Activated naive CD8-positive, alpha-beta T cell treated with anti-CD3 and anti-CD28 coated beads for 36 hours (primary cell): ENCODE results near the gene SUPT5H. TPM values are rescaled to one million over a fixed set of nuclear protein-coding genes. Genes with fewer than 3 reads are reported as not detected.
A peak's percentile ranks its signal among the peaks of the same experiment; 100 is the strongest.

Experiments
- DNase-seq: peaks from one replicate; pipeline ENCODE4 v3.0.0; 2021
- H3K27ac Mint-ChIP-seq: one replicate; pipeline ENCODE4 v1.8.0; 2022; ENCODE audit warnings: mild to moderate bottlenecking, moderate library complexity, mixed read lengths
- H3K27me3 Mint-ChIP-seq: one replicate; pipeline ENCODE4 v1.8.0; 2022; ENCODE audit warnings: mild to moderate bottlenecking, mixed read lengths
- H3K36me3 Mint-ChIP-seq: one replicate; pipeline ENCODE4 v1.8.0; 2021; ENCODE audit warnings: mild to moderate bottlenecking, mixed read lengths
- H3K4me1 Mint-ChIP-seq: one replicate; pipeline ENCODE4 v1.8.0; 2021; ENCODE audit warnings: mixed read lengths
- H3K4me3 Mint-ChIP-seq: one replicate; pipeline ENCODE4 v1.8.0; 2022; ENCODE audit warnings: mild to moderate bottlenecking, moderate library complexity, mixed read lengths
- H3K9me3 Mint-ChIP-seq: one replicate; pipeline ENCODE4 v1.8.0; 2022; ENCODE audit warnings: mixed read lengths
- total RNA-seq, 2 experiments: library from RNA; stranded (reverse); gene quantifications; one replicate each; pipeline ENCODE4 v1.2.3, GENCODE V29; 2021

The SUPT5H gene
- total RNA-seq, 2 experiments from 2014 or later, result 179 to 182 TPM

GRCh38 chr19:39502640-39503417, 57.4 kb downstream of the SUPT5H start:
- Mint-ChIP-seq H3K27ac (no peak overlapping the region), H3K27me3 (peaks cover 79% of the 10 kb centered on the region), H3K4me1 (peaks cover 25% of the 10 kb centered on the region), H3K36me3 (no peaks in the 10 kb centered on the region), H3K4me3 (no peak overlapping the region), H3K9me3 (peaks cover 5% of the 10 kb centered on the region)
- peak; percentile 88 for DNase-seq

GRCh38 chr19:39506598-39506943, 61.2 kb downstream of the SUPT5H start:
- DNase-seq, result no peak
- Mint-ChIP-seq H3K36me3 (no peaks in the 10 kb centered on the region), H3K27ac (no peak overlapping the region), H3K4me3 (peak overlapping the region; percentile 7), H3K4me1 (peaks cover 21% of the 10 kb centered on the region), H3K9me3 (peaks cover 5% of the 10 kb centered on the region), H3K27me3 (peaks cover 54% of the 10 kb centered on the region)

DNA sequence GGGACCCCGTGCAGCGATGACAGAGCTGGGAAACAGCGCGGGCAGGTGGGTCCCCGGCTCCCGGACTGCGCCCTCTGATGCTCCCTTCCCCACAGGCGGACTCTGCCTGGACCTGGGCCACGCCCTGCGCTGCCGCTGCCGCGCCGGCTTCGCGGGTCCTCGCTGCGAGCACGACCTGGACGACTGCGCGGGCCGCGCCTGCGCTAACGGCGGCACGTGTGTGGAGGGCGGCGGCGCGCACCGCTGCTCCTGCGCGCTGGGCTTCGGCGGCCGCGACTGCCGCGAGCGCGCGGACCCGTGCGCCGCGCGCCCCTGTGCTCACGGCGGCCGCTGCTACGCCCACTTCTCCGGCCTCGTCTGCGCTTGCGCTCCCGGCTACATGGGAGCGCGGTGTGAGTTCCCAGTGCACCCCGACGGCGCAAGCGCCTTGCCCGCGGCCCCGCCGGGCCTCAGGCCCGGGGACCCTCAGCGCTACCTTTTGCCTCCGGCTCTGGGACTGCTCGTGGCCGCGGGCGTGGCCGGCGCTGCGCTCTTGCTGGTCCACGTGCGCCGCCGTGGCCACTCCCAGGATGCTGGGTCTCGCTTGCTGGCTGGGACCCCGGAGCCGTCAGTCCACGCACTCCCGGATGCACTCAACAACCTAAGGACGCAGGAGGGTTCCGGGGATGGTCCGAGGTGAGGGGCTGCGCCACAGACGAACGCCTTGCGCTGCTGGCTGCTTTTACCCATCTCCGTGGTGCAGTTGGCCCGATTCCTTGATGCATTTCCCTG, 61.7 kb downstream of the SUPT5H start:
- Mint-ChIP-seq H3K4me3 (peak overlapping the region; percentile 80), H3K27me3 (peaks cover 55% of the 10 kb centered on the region), H3K27ac (peak overlapping the region; percentile 57), H3K4me1 (peaks cover 21% of the 10 kb centered on the region), H3K9me3 (peaks cover 5% of the 10 kb centered on the region), H3K36me3 (peaks cover 1% of the 10 kb centered on the region)
- peak; percentile 83 for DNase-seq

- H3K9me3 Mint-ChIP-seq, result peaks cover 5% of the 10 kb centered on the region
- peaks cover 21% of the 10 kb centered on the region for H3K4me1 Mint-ChIP-seq
- DNase-seq, result no peak
- peaks cover 59% of the 10 kb centered on the region for H3K27me3 Mint-ChIP-seq
- peak overlapping the region; percentile 80 for H3K4me3 Mint-ChIP-seq
- peaks cover 1% of the 10 kb centered on the region for H3K36me3 Mint-ChIP-seq
- peak overlapping the region; percentile 57 for H3K27ac Mint-ChIP-seq
Observed at GRCh38 chr19:39507715-39508364, 62.5 kb downstream of the SUPT5H start.

- Mint-ChIP-seq H3K27ac (no peak overlapping the region), H3K27me3 (peaks cover 59% of the 10 kb centered on the region), H3K4me1 (peaks cover 17% of the 10 kb centered on the region), H3K4me3 (no peak overlapping the region), H3K9me3 (peaks cover 5% of the 10 kb centered on the region), H3K36me3 (peaks cover 1% of the 10 kb centered on the region)
- DNase-seq, result no peak
Observed at GRCh38 chr19:39508629-39509028, 63.2 kb downstream of the SUPT5H start.

GRCh38 chr19:39509233-39509632, 63.9 kb downstream of the SUPT5H start:
- peaks cover 59% of the 10 kb centered on the region for H3K27me3 Mint-ChIP-seq
- H3K27ac Mint-ChIP-seq, result no peak overlapping the region
- H3K36me3 Mint-ChIP-seq, result peaks cover 1% of the 10 kb centered on the region
- H3K4me3 Mint-ChIP-seq, result no peak overlapping the region
- no peak for DNase-seq
- peaks cover 5% of the 10 kb centered on the region for H3K9me3 Mint-ChIP-seq
- peaks cover 17% of the 10 kb centered on the region for H3K4me1 Mint-ChIP-seq

- Mint-ChIP-seq H3K9me3 (no peaks in the 10 kb centered on the region), H3K27me3 (peaks cover 63% of the 10 kb centered on the region), H3K4me1 (peaks cover 20% of the 10 kb centered on the region), H3K36me3 (peaks cover 1% of the 10 kb centered on the region), H3K27ac (no peak overlapping the region), H3K4me3 (no peak overlapping the region)
- no peak for DNase-seq
Observed at GRCh38 chr19:39512988-39513387, 67.6 kb downstream of the SUPT5H start.

DNA sequence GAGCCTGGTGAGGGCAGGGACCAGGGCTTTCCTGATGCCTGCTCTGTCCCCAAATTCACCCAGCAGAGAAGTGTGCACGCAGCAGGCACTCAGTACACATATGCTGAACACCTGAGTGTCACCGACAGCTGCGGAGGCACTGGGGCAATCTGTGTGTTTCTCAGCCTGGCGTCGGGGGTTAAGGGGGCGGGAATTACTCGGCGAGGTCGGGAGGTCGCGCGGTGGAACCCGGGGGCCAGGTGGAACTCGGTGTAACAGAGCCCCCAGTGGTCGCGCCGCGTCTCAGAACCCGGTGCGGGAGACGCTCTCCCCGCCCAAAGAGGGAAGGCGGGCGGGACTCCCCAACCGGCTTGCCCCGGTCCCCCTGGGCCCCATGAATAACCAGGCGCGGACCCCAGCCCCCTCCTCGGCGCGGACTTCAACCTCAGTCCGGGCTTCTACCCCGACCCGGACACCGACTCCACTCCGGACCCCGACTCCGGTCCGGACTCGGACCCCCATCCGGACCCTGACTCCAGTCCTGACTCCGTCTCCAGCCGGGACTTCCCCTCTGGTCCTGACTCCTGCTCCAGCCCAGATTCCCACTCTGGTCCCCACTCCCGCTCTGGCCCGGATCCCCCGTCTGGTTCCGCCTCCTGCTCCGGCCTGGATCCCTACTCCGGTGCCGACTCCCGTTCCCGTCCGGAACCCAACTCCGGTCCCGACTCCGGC, 69.6 kb downstream of the SUPT5H start, which contains the start of gene SELENOV:
TSS of gene SELENOV (plus strand) at position 300 of the 711 bp plus-strand sequence. CDS start at position 374, 74 bp downstream.
- peaks cover 54% of the 10 kb centered on the region for H3K27me3 Mint-ChIP-seq
- peak within 1 kb of the TSS; percentile 81 for H3K4me3 Mint-ChIP-seq
- peak; percentile 39 for DNase-seq
- peaks cover 16% of the 10 kb centered on the region for H3K4me1 Mint-ChIP-seq
- H3K9me3 Mint-ChIP-seq, result no peaks in the 10 kb centered on the region
- peaks cover 1% of the 10 kb centered on the region for H3K36me3 Mint-ChIP-seq
- H3K27ac Mint-ChIP-seq, result no peak within 1 kb of the TSS

GRCh38 chr19:39515551-39516191, 70.3 kb downstream of the SUPT5H start:
- Mint-ChIP-seq H3K9me3 (no peaks in the 10 kb centered on the region), H3K27me3 (peaks cover 54% of the 10 kb centered on the region), H3K27ac (no peak overlapping the region), H3K4me3 (peak overlapping the region; percentile 63), H3K36me3 (peaks cover 1% of the 10 kb centered on the region), H3K4me1 (peaks cover 12% of the 10 kb centered on the region)
- peak; percentile 16 for DNase-seq

GRCh38 chr19:39516270-39516669, 70.9 kb downstream of the SUPT5H start:
- DNase-seq, result no peak
- Mint-ChIP-seq H3K4me1 (peaks cover 12% of the 10 kb centered on the region), H3K4me3 (peak overlapping the region; percentile 47), H3K9me3 (no peaks in the 10 kb centered on the region), H3K27me3 (peaks cover 54% of the 10 kb centered on the region), H3K27ac (no peak overlapping the region), H3K36me3 (peaks cover 1% of the 10 kb centered on the region)

DNA sequence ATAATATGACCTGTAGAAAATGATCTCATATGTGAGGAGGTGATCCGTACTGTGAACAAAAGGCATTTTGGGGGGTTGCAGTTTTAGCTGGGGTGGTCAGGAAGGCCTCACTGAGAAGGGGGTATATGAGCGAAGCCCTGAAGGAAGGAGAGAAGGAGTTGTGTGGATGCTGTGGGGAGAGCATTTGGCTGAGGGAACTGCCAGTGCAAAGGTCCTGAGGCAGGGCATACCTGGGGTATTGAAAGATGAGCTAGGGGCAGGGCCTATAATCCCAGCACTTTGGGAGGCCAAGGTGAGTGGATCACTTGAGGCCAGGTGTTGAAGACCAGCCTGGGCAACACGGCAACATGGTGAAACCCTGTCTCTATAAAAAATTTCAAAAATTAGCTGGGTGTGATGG, 72.0 kb downstream of the SUPT5H start:
- H3K27me3 Mint-ChIP-seq, result peaks cover 47% of the 10 kb centered on the region
- no peaks in the 10 kb centered on the region for H3K36me3 Mint-ChIP-seq
- peaks cover 14% of the 10 kb centered on the region for H3K4me1 Mint-ChIP-seq
- H3K9me3 Mint-ChIP-seq, result no peaks in the 10 kb centered on the region
- no peak overlapping the region for H3K4me3 Mint-ChIP-seq
- H3K27ac Mint-ChIP-seq, result no peak overlapping the region
- DNase-seq, result no peak

GRCh38 chr19:39518458-39518857, 73.1 kb downstream of the SUPT5H start:
- H3K27me3 Mint-ChIP-seq, result peaks cover 40% of the 10 kb centered on the region
- DNase-seq, result no peak
- no peaks in the 10 kb centered on the region for H3K9me3 Mint-ChIP-seq
- H3K4me3 Mint-ChIP-seq, result no peak overlapping the region
- no peaks in the 10 kb centered on the region for H3K36me3 Mint-ChIP-seq
- peaks cover 14% of the 10 kb centered on the region for H3K4me1 Mint-ChIP-seq
- no peak overlapping the region for H3K27ac Mint-ChIP-seq

DNA sequence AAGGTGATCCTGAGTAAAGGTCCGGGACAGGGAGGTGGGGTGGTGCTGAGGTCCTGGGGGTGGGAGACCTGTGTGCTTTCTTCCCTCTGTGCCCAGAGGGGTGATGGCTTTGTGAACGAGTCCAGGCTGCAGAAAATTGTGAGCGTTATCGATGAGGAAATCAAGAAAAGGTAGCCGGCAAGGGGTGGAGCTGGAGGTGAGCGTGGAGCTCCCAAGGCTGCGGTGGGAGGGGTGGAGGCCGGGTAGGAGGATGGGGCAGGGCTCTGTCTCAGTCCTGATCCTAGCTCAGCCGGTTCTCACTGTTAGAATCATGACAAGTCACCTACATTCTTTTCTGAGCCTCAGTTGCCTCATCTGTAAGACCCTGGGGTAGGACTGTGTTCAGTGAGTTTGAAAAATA, 73.6 kb downstream of the SUPT5H start:
- no peaks in the 10 kb centered on the region for H3K36me3 Mint-ChIP-seq
- H3K27ac Mint-ChIP-seq, result no peak overlapping the region
- DNase-seq, result no peak
- no peaks in the 10 kb centered on the region for H3K9me3 Mint-ChIP-seq
- H3K27me3 Mint-ChIP-seq, result peaks cover 35% of the 10 kb centered on the region
- H3K4me3 Mint-ChIP-seq, result no peak overlapping the region
- H3K4me1 Mint-ChIP-seq, result peaks cover 14% of the 10 kb centered on the region
